GM21717 (cell line): ENCODE measurements around the gene OSBPL10.
"Not testable (repeated sequence)": the region's sequence is repeated elsewhere in the genome, so short reads cannot be mapped to it uniquely, and the experiment has no call there.

Experiments used
- ATAC-seq: cut with Tn5 transposase; IDR thresholded peaks from one replicate; pipeline ENCODE4 v1.9.1; 2021; ENCODE audit warnings: mild to moderate bottlenecking, moderate library complexity; ENCODE audit not compliant: unreplicated experiment

OSBPL10 gene

GRCh38 chr3:31714495-31715280 lies 266.4 kb downstream of the OSBPL10 start:
- ATAC-seq, result no peak

DNA sequence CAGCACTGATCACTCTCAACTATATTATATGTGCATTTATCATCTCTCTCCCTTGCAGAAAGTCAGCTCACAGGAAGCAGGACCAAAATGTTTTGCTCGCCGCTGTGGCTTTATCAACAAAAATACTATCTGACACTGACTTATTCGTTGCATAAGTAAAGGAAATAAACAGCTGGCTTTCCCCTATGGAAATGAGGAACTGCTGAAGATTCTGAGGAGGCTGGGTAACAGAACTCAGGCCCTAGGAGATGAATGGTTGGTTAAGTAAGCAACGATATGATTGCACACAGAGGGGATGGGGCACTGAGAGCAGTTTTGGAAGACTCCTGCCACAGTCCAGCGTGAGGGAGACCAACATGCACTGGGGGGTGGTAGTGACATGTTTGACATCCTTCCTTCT lies 267.2 kb downstream of the OSBPL10 start:
- ATAC-seq, result no peak

- ATAC-seq, result no peak
Observed at GRCh38 chr3:31710123-31710803, 270.8 kb downstream of the OSBPL10 start.

DNA sequence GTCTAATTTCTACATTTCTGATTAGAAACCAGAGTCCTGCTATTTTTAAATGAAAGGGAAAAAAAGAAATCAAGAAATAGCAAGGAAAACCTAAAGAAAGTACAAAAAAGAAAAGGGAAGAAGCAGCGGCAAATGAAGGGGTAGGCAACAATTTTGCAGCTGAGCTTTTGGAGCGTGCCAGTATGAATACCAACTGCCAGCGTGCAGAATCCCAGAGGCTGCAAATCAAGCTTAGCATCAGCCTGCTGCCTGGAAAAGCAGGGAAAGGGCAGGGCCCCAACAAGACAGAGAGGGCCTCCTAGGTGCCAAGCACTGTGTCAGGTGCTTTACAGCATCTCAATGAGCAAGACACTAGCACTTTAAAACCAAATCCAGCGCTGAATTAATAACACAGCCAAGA lies 271.5 kb downstream of the OSBPL10 start:
- no peak for ATAC-seq

DNA sequence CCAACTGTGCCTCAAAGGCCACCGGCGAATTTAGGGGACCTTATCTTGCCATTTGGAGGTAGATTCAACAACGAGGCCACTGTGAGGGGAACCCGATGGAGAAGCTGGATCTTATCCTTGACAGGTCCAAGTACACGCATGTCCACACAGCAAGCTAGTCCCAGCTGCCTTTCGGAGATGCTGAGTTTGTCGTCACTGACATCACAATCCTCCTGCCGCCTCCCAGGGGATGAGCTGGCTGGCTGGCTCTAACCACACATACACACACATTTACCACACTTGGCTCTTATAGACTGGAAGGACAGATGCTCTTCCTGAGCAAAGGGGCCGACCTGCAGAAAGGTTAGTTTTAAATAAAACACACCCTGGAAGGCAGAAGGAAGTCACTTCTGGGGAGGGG lies 272.1 kb downstream of the OSBPL10 start:
- no peak for ATAC-seq

DNA sequence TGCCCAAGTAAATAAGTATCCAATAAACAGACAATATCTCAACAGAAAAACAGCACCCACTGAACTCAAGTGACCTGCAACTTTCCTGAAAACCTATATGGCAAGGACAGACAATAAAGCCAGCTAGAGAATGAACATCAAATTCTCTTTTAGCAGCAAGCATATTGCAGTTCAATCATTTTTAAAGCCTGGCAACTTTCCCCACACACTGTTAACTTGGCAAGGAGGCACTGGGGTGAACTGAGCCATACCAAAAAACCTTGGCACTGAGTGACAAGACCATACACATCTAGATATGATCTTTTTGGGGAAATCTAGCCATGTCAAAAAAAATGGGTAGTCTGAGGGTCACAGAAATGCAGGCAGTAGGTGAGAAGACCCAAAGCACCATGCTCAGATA lies 273.8 kb downstream of the OSBPL10 start:
- no peak for ATAC-seq

GRCh38 chr3:31705736-31706135 lies 275.3 kb downstream of the OSBPL10 start:
- ATAC-seq, result no peak

- ATAC-seq, result no peak
Observed at GRCh38 chr3:31704591-31705179, 276.4 kb downstream of the OSBPL10 start.

DNA sequence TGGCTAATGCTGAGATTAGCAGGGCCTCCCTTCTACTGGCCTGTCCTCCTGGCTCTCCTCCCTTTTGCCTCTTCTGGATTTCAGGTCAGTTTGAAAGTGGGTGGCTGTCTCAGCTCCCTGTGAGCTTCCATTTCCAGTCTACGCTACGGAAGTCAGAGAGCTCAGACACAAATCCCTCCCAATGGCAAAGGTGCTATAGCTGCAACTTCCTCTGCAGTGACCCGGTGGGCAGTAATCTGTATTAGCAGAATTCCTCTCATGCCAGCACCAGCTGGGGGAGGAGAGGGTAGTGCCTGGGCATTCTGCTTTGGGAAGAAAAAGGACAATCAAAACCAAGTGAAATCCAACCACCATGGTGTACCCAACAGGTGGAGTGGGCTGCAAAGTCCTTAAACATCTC lies 276.9 kb downstream of the OSBPL10 start:
- ATAC-seq, result no peak

DNA sequence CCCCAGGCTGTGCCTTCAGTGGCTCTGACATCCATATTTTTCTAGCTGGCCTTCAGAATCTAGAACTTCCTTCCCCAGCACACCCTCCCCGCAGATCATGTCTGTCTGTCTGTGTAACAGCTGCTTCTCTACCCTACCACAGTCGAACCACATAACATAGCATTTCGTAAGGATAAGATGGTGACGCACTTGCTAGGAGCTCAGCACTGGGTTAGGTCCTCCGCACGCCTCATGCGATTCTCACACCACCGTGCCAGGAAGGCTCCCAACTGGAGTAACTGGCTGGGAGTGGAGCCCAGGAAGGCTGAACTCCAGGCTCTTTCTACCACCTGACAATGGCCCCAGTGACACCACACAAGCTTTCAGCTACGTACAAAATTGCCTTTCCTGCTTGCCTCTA lies 279.8 kb downstream of the OSBPL10 start:
- ATAC-seq, result no peak

DNA sequence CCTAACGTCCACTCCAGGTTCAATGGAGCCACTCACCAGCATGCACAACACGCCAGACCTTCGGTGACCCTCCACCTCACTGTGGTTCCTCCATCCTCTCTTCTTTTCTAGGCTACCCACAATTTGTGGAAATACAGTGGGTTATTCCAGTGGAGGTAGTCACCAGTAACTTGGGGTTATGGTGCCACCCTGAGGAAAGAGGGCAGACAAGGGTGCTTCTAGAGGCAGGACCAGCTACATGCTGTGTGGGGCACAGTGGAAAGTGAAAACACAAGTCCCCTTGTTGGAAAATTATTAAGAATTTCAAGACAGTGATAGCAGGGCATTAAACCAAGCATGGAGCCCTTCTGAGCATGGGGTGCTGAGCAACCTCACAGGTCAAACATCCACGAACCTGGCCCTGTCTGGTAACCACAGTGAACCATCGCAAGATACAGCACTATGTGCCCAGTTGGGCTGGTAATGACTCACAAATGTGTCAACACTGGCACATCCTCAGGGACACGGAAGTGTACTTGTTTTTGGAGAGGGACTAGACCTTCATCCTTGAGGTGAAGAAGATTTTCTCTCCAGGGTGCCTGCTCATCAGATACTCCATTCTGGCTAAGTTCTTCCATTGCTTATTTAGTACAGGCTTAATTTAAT lies 281.6 kb downstream of the OSBPL10 start:
- ATAC-seq, result no peak

DNA sequence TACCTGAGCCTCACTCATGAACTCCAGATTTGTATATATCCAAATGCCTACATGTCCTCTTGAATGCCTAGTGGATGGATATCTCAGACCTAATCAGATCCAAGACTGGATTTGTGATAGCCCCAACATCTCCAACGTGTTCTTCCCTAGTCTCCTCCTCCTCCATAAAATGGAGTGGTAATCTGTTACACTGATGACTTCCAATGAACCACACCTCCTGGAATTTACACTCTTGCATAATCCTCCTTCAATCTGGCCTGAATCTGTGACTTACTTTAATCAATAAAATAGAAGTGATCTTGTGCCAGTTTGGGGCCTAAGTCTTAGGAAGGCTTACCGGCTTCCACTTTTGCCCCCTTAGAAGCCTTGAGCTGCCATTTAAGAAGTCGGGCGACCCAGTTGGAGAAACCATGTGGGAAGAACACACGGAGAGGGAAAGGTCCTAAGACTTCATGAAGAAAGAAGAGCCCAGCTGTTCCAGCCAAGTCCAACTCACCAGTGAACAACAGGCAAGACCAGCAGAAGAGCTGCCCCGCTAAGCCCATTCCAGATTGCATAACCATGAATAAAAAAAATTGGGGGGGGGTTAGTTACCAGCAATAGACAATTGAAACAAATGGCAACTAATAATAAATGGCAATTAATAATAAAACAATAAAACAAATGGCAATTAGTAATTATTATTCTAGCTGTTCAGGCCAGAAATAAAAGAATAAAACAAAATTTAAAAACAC lies 284.1 kb downstream of the OSBPL10 start:
- no peak for ATAC-seq

GRCh38 chr3:31696009-31696297 lies 285.1 kb downstream of the OSBPL10 start:
- no peak for ATAC-seq

DNA sequence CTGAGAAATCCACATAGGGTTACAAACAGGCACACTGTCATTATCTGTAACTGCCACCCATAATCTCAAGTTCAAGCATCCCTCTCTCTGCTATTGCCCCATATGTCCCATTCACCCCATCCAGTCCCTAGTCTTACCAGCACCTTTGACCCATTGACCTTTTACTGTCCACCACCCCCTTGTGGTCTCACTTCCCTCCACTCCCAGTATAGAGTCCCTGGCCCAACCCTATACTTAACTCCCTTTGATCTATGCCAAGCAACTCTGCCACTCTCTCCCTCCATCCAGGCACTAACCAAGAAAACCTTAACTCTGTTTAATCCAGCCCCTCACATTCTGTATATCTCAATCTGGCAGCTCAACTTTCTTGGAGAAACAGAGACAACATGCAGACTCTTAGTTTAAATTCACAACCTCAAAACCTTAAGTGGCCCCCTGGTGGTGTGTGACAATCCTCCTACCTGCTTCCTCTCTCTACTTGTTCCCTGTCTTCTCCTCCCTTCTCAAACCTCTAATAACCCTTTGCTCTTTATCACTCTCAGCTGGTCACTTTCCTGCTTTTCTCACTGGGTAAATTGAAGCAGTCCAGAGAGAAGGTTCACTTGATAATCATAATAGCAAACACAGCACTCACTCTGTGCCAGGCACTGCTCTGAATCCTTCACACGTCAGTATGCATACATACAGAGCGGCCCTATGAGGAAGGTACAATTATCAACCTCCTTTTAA lies 285.6 kb downstream of the OSBPL10 start:
- no peak for ATAC-seq

- no peak for ATAC-seq
Observed at GRCh38 chr3:31693346-31693745, 287.7 kb downstream of the OSBPL10 start.

GRCh38 chr3:31692751-31693150 lies 288.3 kb downstream of the OSBPL10 start:
- ATAC-seq, result no peak

- ATAC-seq, result no peak
Observed at GRCh38 chr3:31690771-31691170, 290.3 kb downstream of the OSBPL10 start.

GRCh38 chr3:31689523-31689922 lies 291.5 kb downstream of the OSBPL10 start:
- ATAC-seq, result not testable (repeated sequence)

DNA sequence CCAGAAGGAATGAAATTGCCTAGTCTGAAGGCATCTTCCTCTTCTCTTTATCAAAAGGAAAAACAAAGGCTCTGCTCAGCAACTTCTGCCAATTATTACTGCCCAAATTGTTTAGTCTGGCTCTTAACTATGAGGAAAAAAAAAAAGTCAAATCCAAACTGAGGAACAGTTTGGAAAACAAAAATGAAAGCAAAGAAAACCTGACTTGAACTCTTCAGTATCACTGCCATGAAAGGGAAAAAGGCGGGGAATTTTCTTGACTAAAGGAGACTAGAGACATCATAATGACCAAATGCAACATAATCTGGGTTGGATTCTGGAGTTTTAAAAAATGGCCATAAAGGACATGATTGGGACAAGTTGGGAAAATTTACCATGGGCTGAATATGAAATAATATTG lies 292.1 kb downstream of the OSBPL10 start:
- no peak for ATAC-seq

DNA sequence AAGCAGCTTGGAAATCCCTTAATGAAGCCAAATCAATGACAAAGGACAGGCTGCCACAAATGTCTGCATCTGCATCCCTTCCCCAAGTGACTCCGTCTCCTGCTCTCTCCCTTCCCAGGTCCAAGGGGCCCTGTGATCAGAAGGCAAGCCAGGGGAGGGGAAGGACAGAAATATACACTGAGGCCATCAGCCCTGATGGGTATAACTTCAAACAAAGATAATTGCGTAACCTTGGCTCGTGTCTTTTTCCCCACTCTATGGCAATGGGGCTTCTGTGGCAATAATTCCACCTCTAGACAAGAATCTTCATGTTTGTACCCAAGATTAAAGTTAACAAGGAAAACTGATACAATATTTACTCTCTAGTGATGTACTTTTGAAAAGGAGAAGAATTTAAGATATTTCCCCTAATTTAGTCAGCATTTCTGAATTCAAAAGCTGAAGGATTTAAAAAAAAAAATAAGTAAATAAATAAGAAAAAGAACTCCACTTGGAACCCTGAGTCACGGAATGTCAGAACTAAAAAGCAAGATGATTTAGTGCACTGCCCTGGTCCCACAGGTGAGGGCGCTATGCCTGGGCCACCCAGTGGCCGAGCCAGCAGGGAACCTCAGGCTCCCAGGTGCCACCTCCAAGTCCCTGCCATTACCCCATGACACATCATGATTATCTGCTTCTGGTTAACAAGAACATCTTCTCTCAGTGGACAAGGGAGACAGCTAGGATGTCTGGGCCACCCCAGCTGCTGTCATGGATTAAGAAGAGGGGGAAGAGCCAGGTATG lies 293.9 kb downstream of the OSBPL10 start:
- ATAC-seq, result no peak
